ENCODE results near the gene CYBA. TPM values are rescaled to one million over a fixed set of nuclear protein-coding genes. Genes with fewer than 3 reads are reported as not detected.

The CYBA gene
- total and polyA plus RNA-seq, 2 of the 13 experiments (the other 11 are each of a cell fraction or from before 2014, with no cell fraction given): 196 to 250 TPM

DNA sequence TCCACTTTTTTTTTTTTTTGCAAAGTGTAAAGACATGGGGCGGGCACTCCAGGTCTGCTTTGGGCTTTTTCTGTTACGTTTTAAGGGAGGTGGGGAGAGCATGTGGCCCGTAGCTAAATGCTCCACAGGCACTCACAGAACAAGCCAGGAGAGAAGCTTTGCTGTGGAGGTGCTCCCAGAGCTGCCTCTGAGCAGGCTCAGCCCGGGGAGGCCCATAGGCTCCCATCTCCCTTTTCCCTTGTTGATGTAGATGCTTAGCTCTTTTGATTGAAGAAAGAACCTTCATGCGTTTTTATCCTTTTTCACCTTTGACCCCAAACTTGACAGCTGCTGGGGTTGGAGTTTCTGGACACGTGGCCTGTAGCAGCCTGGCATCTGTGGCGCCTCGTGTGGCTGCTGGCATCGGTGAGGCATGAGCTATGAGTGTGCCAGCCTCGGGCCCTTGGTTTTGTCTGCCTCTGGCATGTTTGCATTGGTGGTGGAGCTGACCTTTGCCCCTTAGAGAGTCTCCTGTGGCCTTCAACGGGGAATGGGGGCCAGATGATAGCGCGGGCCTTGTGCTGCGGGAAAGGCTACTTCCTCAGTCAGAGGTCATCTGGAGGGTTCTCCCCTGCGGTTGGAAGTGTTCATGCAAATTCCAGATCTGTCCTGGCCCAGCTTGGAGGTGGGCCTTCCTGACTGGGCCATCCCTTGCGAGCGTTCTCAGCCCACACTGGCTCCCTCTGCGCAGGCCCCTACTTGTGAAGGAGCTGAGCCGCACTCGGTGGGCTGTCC lies 32.5 kb downstream of the CYBA start (continued):
- TF ChIP-seq ASH2L (IDR thresholded peaks at IDR 0.05; ENCODE audit: insufficient read length, low read depth, low read length): peak; percentile 94
- TF ChIP-seq ZNF788 (CRISPR knock-in tag; IDR thresholded peaks at IDR 0.05; ENCODE audit: borderline replicate concordance): peak; percentile 72; the same call in 1 of the 2 replicates
- TF ChIP-seq SUZ12 (IDR thresholded peaks at IDR 0.05; ENCODE audit: low read depth, low read length): no peak
- TF ChIP-seq KDM5B (CRISPR knock-in tag; IDR thresholded peaks at IDR 0.05; ENCODE audit: borderline replicate concordance): peak; percentile 88; the same call in 1 of the 2 replicates
- TF ChIP-seq ZEB1 (IDR thresholded peaks at IDR 0.05; ENCODE audit: insufficient replicate concordance, low read depth): no peak
- TF ChIP-seq PHF21A (CRISPR knock-in tag; IDR thresholded peaks at IDR 0.05): peak; percentile 85
- TF ChIP-seq MED13 (CRISPR knock-in tag; IDR thresholded peaks at IDR 0.05): 0 out of 2 replicates have a peak, but pooled peaks have one; percentile 48
- TF ChIP-seq MAZ (IDR thresholded peaks at IDR 0.05; ENCODE audit: borderline replicate concordance, low read depth, low read length): peak; percentile 69; the same call in 1 of the 2 replicates
- 0 out of 2 replicates have a peak, but pooled peaks have one; percentile 55 for TF ChIP-seq MAZ (CRISPR knock-in tag; IDR thresholded peaks at IDR 0.05; ENCODE audit: low read depth)
- TF ChIP-seq GATAD1 (CRISPR knock-in tag; IDR thresholded peaks at IDR 0.05): peak; percentile 44; the same call in 1 of the 2 replicates
- TF ChIP-seq, protein P1, sequence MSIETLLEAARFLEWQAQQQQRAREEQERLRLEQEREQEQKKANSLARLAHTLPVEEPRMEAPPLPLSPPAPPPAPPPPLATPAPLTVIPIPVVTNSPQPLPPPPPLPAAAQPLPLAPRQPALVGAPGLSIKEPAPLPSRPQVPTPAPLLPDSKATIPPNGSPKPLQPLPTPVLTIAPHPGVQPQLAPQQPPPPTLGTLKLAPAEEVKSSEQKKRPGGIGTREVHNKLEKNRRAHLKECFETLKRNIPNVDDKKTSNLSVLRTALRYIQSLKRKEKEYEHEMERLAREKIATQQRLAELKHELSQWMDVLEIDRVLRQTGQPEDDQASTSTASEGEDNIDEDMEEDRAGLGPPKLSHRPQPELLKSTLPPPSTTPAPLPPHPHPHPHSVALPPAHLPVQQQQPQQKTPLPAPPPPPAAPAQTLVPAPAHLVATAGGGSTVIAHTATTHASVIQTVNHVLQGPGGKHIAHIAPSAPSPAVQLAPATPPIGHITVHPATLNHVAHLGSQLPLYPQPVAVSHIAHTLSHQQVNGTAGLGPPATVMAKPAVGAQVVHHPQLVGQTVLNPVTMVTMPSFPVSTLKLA (IDR thresholded peaks at IDR 0.05): peak; percentile 60
- 0 out of 2 replicates have a peak, but pooled peaks have one; percentile 27 for TF ChIP-seq ZNF747 (CRISPR knock-in tag; IDR thresholded peaks at IDR 0.05; ENCODE audit: borderline replicate concordance)
- no peak for TF ChIP-seq SRSF4 (IDR thresholded peaks at IDR 0.05; ENCODE audit: low read depth, low read length, poor library complexity, severe bottlenecking)
- TF ChIP-seq, protein P2, sequence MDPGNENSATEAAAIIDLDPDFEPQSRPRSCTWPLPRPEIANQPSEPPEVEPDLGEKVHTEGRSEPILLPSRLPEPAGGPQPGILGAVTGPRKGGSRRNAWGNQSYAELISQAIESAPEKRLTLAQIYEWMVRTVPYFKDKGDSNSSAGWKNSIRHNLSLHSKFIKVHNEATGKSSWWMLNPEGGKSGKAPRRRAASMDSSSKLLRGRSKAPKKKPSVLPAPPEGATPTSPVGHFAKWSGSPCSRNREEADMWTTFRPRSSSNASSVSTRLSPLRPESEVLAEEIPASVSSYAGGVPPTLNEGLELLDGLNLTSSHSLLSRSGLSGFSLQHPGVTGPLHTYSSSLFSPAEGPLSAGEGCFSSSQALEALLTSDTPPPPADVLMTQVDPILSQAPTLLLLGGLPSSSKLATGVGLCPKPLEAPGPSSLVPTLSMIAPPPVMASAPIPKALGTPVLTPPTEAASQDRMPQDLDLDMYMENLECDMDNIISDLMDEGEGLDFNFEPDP (CRISPR knock-in tag; conservative IDR thresholded peaks at IDR 0.05): no peak
- TF ChIP-seq, protein P3, sequence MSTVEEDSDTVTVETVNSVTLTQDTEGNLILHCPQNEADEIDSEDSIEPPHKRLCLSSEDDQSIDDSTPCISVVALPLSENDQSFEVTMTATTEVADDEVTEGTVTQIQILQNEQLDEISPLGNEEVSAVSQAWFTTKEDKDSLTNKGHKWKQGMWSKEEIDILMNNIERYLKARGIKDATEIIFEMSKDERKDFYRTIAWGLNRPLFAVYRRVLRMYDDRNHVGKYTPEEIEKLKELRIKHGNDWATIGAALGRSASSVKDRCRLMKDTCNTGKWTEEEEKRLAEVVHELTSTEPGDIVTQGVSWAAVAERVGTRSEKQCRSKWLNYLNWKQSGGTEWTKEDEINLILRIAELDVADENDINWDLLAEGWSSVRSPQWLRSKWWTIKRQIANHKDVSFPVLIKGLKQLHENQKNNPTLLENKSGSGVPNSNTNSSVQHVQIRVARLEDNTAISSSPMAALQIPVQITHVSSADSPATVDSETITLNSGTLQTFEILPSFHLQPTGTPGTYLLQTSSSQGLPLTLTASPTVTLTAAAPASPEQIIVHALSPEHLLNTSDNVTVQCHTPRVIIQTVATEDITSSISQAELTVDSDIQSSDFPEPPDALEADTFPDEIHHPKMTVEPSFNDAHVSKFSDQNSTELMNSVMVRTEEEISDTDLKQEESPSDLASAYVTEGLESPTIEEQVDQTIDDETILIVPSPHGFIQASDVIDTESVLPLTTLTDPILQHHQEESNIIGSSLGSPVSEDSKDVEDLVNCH (CRISPR knock-in tag; IDR thresholded peaks at IDR 0.05): no peak
- TF ChIP-seq, protein P4, sequence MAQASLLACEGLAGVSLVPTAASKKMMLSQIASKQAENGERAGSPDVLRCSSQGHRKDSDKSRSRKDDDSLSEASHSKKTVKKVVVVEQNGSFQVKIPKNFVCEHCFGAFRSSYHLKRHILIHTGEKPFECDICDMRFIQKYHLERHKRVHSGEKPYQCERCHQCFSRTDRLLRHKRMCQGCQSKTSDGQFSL (CRISPR knock-in tag; IDR thresholded peaks at IDR 0.05): no peak
- TF ChIP-seq SALL1 (CRISPR knock-in tag; IDR thresholded peaks at IDR 0.05): peak; percentile 80
- TF ChIP-seq ZNF557 (CRISPR knock-in tag; IDR thresholded peaks at IDR 0.05): peak; percentile 88; the same call in 1 of the 2 replicates
- TF ChIP-seq, protein P5, sequence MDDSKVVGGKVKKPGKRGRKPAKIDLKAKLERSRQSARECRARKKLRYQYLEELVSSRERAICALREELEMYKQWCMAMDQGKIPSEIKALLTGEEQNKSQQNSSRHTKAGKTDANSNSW (CRISPR knock-in tag; IDR thresholded peaks at IDR 0.05; ENCODE audit: borderline replicate concordance): no peak
- TF ChIP-seq ZNF350 (CRISPR knock-in tag; IDR thresholded peaks at IDR 0.05; ENCODE audit: borderline replicate concordance, low read depth): peak; percentile 84; the same call in 1 of the 2 replicates
- TF ChIP-seq ZFX (CRISPR knock-in tag; IDR thresholded peaks at IDR 0.05; ENCODE audit: low read depth): peak; percentile 88
- TF ChIP-seq AGO2 (optimal IDR thresholded peaks at IDR 0.05; ENCODE audit: low read depth, low read length): no peak
